ENCODE measurements around the gene LRRC32.

Gene LRRC32

DNA sequence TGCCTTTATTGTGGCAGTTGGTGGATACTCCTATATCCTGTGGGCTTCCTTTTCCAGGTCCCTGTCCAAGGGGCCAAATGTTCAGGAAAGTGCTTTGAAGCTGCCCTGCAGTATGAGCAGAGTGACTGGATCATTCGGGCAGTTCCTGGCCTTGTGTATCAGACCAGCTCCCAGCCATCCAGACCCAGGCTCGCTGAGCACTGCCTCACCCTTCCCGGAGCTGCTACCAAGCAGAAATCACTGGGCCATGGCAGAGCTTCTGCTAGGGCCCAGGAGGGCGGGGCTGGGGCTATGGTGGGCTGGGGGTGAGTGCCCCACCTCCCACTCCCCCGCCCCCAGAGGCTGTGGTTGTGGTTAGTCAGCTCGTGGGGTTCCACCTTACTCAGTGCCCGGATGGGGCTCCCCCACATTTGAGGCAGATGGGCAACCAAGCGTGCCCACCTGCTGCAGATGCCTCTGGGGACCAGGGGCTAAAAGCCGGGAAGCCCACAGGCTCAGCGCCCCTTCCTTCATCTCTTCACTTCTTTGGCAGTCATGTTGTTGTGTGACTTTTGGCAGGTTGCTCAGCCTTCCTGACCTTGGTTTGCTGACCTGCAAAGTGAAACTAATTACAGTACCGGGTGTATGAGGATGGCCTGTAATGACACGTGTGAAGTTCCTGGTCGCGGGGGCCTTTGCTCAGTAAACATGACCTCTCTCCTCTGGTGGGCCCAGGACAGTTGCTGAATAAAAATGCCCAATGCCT lies 2.1 kb upstream of the LRRC32 start:
- H3K27ac ChIP-seq: 0 out of 2 replicates have a peak overlapping the region, but pooled peaks have one; percentile 27
- no peaks in the 10 kb centered on the region for H3K79me2 ChIP-seq (ENCODE audit: insufficient read depth, low read depth)
- no peak overlapping the region for H3K4me3 ChIP-seq (IDR thresholded peaks at IDR 0.05; ENCODE audit: insufficient read depth, low read depth, low read length)
- peak overlapping the region; percentile 62 for H3K4me2 ChIP-seq
- no peaks in the 10 kb centered on the region; the same call in 1 of the 2 replicates for H3K27me3 ChIP-seq (ENCODE audit: insufficient read depth, low read depth)
- H4K20me1 ChIP-seq (ENCODE audit: insufficient read depth): no peaks in the 10 kb centered on the region
- H2AFZ ChIP-seq (ENCODE audit: low read depth): peak overlapping the region; percentile 70
- H3K36me3 ChIP-seq (ENCODE audit: insufficient read depth): no peaks in the 10 kb centered on the region
- TF ChIP-seq, protein P1, sequence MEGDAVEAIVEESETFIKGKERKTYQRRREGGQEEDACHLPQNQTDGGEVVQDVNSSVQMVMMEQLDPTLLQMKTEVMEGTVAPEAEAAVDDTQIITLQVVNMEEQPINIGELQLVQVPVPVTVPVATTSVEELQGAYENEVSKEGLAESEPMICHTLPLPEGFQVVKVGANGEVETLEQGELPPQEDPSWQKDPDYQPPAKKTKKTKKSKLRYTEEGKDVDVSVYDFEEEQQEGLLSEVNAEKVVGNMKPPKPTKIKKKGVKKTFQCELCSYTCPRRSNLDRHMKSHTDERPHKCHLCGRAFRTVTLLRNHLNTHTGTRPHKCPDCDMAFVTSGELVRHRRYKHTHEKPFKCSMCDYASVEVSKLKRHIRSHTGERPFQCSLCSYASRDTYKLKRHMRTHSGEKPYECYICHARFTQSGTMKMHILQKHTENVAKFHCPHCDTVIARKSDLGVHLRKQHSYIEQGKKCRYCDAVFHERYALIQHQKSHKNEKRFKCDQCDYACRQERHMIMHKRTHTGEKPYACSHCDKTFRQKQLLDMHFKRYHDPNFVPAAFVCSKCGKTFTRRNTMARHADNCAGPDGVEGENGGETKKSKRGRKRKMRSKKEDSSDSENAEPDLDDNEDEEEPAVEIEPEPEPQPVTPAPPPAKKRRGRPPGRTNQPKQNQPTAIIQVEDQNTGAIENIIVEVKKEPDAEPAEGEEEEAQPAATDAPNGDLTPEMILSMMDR (conservative IDR thresholded peaks at IDR 0.05; ENCODE audit: low read depth, low read length): no peak
- peaks cover 16% of the 10 kb centered on the region for H3K4me1 ChIP-seq (ENCODE audit: low read depth, poor library complexity, severe bottlenecking)
- H3K9ac ChIP-seq: peak overlapping the region; percentile 20; the same call in 1 of the 2 replicates

- Histone ChIP-seq H3K36me3 (ENCODE audit: insufficient read depth) (no peaks in the 10 kb centered on the region), H3K4me1 (ENCODE audit: low read depth, poor library complexity, severe bottlenecking) (peaks cover 16% of the 10 kb centered on the region), H3K4me2 (no peak overlapping the region), H3K27ac (no peak overlapping the region), H3K79me2 (ENCODE audit: insufficient read depth, low read depth) (no peaks in the 10 kb centered on the region), H2AFZ (ENCODE audit: low read depth) (no peak overlapping the region), H3K4me3 (IDR thresholded peaks at IDR 0.05; ENCODE audit: insufficient read depth, low read depth, low read length) (no peak overlapping the region), H4K20me1 (ENCODE audit: insufficient read depth) (no peaks in the 10 kb centered on the region), H3K9ac (no peak overlapping the region), H3K27me3 (ENCODE audit: insufficient read depth, low read depth) (no peaks in the 10 kb centered on the region; the same call in 1 of the 2 replicates)
- TF ChIP-seq, protein P1 (conservative IDR thresholded peaks at IDR 0.05; ENCODE audit: low read depth, low read length): no peak
These were observed 1.2 kb upstream of the LRRC32 start for GRCh38 chr11:76671626-76672309.

DNA sequence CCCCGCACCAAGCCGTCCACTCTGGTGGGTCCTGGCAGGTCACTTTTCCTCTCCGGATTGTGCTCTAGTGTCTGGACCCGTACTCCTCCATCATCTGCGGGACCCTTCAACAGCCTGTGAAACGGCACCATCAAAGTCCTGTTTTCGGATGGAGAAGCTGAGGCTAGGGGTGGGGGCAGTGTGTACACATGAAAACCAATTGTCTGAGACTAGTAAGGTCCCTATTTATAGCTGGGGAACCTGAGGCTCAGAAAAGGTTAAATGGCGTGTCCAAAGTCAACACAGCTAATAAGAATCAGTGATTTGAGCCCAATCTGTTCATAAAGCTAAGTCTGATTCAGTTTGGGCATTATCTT lies 668 bp upstream of the LRRC32 start:
- no peak overlapping the region for H3K9ac ChIP-seq

DNA sequence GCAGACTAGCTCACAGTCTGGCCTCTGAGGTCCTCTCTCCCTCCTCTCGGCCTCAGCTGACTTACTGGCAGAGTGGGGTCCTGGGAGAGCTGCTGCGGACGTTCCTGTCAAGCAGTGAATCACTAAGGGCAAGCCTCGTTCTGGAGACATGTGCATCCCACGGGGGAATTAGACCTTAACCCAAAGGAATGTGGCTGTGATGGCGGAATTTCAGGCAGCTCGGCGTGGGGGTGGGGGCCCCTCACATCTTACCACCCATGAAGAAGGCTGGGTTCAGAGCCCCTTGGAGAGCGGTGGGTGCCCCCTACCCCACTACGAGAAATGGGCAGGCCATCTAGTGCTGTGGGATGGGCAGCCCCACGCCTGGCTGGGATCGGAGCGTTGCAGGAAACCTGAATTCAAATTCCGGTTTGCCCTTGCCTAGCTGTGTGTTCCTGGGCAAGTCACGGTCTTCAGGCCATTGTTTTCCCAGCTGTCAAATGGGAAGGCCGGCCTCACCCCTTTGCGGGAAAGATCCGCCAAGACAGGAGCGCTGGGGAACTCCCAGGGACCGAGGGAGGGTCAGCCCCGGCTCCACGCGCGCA lies 554 bp downstream of the LRRC32 start:
- Histone ChIP-seq H4K20me1 (ENCODE audit: insufficient read depth) (no peaks in the 10 kb centered on the region), H3K4me3 (IDR thresholded peaks at IDR 0.05; ENCODE audit: insufficient read depth, low read depth, low read length) (no peak overlapping the region), H3K36me3 (ENCODE audit: insufficient read depth) (no peaks in the 10 kb centered on the region), H3K79me2 (ENCODE audit: insufficient read depth, low read depth) (no peaks in the 10 kb centered on the region), H2AFZ (ENCODE audit: low read depth) (no peak overlapping the region), H3K4me1 (ENCODE audit: low read depth, poor library complexity, severe bottlenecking) (peaks cover 16% of the 10 kb centered on the region), H3K27me3 (ENCODE audit: insufficient read depth, low read depth) (no peaks in the 10 kb centered on the region; the same call in 1 of the 2 replicates), H3K4me2 (no peak overlapping the region), H3K9ac (no peak overlapping the region), H3K27ac (no peak overlapping the region)
- TF ChIP-seq, protein P1 (conservative IDR thresholded peaks at IDR 0.05; ENCODE audit: low read depth, low read length): no peak

More for the DNA sequence above, 668 bp upstream of the LRRC32 start:
- Histone ChIP-seq H3K4me2 (no peak overlapping the region), H3K27ac (no peak overlapping the region), H3K4me3 (IDR thresholded peaks at IDR 0.05; ENCODE audit: insufficient read depth, low read depth, low read length) (no peak overlapping the region), H3K4me1 (ENCODE audit: low read depth, poor library complexity, severe bottlenecking) (peaks cover 16% of the 10 kb centered on the region), H3K36me3 (ENCODE audit: insufficient read depth) (no peaks in the 10 kb centered on the region), H4K20me1 (ENCODE audit: insufficient read depth) (no peaks in the 10 kb centered on the region), H3K27me3 (ENCODE audit: insufficient read depth, low read depth) (no peaks in the 10 kb centered on the region; the same call in 1 of the 2 replicates), H2AFZ (ENCODE audit: low read depth) (no peak overlapping the region), H3K79me2 (ENCODE audit: insufficient read depth, low read depth) (no peaks in the 10 kb centered on the region)
- TF ChIP-seq, protein P1 (conservative IDR thresholded peaks at IDR 0.05; ENCODE audit: low read depth, low read length): no peak

Measured in KMS-11 (cell line).